ENCODE measurements around the gene SEMA3B. TPM values are rescaled to one million over a fixed set of nuclear protein-coding genes. Genes with fewer than 3 reads are reported as not detected.
A peak's percentile ranks its signal among the peaks of the same experiment; 100 is the strongest.
"Not testable (repeated sequence)": the region's sequence is repeated elsewhere in the genome, so short reads cannot be mapped to it uniquely, and the experiment has no call there.

The SEMA3B gene
- polyA plus RNA-seq, 3 donors: 69.5 to 169 (median 95.4) TPM

DNA sequence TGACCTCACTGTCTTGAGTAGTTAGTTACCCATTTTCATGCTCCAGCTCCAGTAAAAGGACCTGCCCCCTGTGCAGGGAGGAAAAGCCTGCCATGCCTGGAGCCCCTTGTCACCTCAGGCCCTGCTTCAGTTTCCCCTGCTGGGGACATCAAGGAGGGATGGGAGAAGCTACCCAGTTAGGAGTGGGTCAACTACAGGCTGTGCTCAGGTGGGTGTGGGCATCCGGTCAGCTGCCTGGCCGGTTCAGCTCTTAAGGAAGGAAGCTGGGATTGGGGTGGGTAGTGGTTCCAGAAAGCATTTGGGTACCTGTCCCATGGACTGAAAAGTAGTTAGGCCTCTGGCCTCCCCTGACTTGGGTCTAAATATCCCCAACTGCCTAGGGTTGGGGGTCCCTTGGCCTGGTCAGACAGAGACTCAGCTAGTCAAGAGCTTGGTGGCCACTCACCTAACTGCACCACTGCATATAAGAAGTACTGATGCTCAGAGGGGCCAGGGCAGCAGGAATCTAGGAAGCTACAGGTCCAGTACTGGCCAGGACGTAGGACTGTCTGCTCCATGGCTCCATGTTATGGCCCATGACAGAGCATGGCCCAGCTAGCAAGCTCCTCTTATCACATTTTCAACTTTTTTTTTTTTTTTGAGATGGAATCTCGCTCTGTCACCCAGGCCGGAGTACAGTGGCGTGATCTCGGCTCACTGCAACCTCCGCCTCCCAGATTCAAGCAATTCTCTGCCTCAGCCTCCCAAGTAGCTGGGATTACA lies 10.5 kb downstream of the SEMA3B start:
- DNase-seq (ENCODE audit: extremely low read depth in 1 of 11, low read depth in 9 of 11, low spot score in 4 of 11): no peak

DNA sequence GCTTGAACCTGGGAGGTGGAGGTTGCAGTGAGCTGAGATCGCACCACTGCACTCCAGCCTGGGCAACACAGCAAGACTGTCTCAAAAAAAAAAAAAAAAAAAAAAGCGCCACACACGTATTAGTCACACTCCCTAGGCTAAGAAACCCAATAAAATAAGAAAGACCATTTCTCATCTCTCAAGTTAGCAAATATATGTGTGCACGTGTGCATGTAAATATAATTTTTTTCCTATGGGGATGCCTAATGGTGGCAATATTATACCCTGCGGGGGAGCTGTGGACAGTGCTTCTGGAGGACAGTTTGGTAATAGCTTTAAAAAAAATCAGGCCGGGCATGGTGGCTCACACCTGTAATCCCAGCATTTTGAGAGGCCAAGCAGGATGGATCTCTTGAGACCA lies 15.2 kb downstream of the SEMA3B start:
- not testable (repeated sequence) for DNase-seq (ENCODE audit: extremely low read depth in 1 of 11, low read depth in 9 of 11, low spot score in 4 of 11)

DNA sequence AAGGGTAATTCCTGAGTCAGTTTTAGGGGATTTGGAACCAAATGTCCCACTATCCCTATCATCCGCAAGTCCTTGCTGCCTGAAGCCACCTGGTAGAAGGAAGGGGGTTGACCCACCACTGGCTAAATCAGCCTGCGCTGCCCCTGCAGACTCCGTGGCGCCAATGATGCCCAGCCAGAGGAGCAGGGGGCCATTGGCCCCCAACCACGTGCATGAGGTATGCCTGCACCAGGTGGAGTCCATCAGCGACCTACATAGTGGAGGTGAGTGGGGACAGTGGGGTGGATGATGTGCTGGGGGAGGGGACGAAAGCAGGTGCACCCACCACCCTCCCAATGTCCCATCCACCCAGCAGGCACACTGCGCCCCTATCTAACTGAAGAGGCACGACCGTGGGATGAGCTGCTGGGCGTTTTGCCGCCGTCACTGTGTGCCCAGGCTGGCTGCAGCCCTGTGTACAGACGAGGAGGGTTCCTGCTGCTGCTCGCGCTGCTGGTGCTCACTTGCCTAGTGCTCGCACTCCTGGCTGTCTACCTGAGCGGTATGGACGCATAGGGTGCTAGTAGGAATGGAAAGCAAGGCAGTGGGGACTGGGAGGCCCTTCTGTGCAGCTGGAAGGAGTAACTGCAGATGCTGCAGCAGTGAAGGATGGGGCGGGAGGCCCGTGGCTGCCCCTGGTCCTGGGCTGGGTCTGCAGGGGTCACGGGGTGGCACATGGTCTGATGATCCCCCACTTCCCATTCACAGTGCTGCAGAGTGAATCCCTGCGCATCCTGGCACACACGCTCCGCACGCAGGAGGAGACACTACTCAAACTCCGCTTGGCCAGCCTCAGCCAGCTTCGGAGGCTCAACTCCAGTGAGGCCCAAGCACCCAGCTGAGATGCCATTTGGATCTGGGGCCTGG lies 17.6 kb downstream of the SEMA3B start:
- DNase-seq (ENCODE audit: extremely low read depth in 1 of 11, low read depth in 9 of 11, low spot score in 4 of 11): no peak

DNA sequence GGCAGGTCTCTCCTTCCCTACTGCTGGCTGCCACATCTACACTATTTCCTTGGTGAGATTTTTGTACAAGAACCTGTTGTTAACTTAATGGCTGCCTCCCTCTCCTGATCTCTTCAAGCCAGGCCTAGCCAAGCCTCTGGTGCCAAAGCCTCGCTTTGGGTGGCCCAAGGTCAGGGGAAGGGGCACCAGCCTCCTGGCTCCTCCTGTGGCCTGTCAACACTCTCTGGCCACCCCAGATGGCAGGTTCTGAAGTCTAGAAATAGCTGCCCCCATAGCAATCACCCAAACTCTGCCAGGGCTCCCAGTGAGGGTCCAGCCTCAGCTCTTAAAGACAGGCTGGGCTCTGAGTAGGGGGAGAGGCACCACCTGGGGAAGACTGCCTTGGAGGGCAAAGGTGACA lies 18.3 kb downstream of the SEMA3B start:
- no peak for DNase-seq (ENCODE audit: extremely low read depth in 1 of 11, low read depth in 9 of 11, low spot score in 4 of 11)

DNA sequence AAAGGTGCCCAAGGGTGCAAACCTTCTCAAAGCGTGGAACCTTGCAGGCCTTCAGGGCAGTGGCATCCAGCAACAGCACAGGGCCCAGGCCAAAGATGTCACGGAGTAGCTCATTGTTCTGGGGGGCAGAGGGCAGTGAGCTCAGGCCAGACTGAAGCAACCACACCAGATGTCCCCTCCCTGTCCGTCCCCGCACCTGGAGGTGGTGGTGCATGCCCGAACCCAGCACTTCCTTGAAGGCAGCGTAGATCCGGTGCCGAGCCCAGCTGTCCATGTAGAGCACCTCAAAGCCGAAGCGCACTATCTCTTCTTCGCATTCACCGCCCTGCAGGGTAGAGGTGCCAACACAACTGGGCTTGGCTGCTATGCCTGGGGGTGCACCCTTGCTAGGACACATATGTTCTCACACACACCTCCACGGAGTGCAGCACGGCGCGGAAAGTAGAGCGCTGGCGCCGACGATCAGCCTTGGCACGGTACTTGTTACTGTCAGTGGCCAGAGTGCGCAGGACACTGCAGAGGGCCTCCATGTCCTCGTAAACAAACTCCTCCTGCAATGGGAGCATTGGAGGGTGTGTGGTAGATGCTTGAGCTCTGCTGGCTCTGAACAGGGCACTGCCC lies 19.6 kb downstream of the SEMA3B start:
- no peak for DNase-seq (ENCODE audit: extremely low read depth in 1 of 11, low read depth in 9 of 11, low spot score in 4 of 11)

DNA sequence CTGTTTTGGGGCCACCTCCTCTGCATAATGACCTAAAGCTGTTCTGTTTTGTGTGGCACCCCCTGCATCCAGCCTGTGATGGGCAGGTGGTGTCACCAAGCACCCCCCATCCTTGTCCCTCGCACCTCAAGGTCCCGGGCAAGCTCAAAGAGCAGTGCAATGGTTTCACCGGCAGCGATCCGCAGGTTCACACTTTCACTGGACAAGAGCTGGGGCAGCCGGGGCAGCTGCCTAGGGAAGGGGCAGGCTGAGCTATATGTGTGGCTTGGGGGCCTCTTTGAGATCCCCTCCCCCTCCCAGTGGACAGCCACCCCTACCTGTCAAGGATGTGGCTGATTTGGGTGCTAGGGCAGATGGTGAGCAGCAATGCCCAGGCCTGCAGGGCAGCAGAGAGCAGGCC lies 20.2 kb downstream of the SEMA3B start:
- no peak for DNase-seq (ENCODE audit: extremely low read depth in 1 of 11, low read depth in 9 of 11, low spot score in 4 of 11)

DNA sequence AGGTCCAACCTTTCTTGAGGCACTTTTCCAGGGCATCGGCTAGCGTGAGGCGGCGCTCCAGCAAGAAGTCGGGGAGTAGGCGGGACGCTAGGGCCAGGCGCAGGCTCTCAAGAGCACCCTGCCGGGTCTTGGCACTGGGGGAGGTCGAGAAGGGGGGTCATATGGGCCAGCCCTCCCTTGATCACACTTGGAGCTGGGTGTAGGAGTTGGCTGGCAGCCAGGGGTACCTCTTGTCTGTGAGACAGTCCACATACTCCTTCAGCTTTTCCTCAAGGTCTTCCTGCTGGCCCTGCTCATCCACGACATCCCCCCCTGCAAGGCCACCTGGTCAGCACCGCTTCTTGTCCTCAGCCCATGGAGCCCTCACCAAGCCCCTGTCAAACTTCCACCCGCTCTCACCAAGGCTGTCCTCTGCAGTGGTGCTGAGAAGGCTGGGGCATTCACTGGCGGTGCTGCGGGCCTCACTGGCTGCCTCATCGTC lies 21.3 kb downstream of the SEMA3B start:
- no peak for DNase-seq (ENCODE audit: extremely low read depth in 1 of 11, low read depth in 9 of 11, low spot score in 4 of 11)

DNA sequence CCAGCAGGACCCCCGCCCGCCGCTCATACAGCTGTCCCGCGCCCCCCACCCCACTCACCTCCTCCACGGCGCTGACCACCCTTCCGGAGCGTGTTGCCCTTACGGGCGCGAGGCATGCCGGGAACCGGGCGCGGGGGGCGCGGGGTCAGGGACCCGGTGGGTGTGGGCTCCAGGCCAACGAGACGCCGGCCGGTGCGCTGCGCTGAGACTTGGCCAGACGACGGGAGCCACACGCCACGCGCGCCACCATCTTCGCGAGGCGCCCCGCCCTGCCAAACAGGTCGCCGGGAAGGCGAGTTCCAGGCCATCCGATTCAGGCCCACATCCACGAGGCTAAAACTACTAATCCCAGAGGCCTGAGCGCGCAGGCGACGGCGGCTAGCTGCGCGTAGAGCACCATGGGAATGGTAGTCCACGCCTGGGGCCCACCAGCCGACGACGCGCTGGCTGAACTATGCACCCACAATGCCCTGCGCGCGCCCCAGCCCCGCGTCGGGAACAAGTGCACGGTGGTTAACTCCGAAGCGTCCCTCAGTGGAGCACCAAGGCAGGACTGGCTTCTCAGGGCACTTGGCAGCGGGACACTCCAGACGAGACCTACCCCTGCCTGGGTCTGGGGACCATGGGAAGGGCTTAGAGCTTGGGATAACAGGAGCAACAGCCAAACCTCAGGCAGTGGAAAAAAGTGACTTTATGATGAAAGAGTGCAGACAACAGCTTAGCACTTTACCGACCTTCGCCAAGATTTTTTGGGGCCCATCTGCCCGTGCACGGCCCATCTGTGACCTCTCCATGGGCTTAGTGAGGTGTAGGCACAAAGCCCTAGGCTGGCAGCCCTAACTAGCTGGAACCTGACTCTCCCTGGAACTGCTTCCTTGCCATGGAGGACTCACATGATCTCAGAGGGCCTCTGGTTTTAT lies 23.5 kb downstream of the SEMA3B start, which contains the start of gene IFRD2:
TSS of gene IFRD2 (minus strand) at position 271 of the 920 bp plus-strand sequence. CDS start at position 116, 155 bp downstream.
- peak; percentile 81 to 97 (median 95) for DNase-seq (ENCODE audit: extremely low read depth in 1 of 11, low read depth in 9 of 11, low spot score in 4 of 11)

DNA sequence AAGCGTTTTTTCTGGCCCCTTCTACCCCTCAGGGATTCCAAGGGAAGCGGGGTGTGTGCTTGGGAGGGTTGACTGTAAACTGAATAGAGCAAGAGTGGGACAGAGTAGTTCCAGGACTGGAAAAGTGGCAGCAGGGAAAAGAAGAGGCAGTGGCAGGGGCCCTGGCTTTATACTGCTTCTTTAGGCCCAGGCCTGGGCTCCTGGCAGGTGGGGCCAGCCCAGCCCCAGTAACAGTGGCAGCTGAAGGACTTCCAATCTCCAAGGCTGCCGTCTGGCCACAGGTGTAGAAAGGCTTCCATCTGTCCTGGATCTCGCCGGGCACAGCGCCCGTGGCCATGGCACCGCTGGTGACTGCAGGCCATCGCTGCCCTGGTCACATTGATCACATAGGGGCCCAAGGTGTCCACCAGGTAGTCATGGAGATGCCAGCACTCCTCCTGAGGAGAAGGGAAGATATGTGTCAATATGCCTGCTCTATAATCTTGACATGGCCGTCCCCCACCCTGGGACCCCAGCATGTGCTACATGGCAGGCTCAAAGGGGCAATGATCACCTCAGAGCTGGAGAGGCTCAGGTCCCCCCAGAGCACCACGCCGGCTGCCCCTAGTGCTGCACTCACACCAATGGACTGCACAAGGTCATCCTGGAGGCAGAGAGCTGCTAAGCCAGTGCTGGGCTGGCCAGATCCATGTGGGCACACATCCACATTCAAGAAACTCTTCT lies 24.3 kb downstream of the SEMA3B start:
- DNase-seq (ENCODE audit: extremely low read depth in 1 of 11, low read depth in 9 of 11, low spot score in 4 of 11): no peak

DNA sequence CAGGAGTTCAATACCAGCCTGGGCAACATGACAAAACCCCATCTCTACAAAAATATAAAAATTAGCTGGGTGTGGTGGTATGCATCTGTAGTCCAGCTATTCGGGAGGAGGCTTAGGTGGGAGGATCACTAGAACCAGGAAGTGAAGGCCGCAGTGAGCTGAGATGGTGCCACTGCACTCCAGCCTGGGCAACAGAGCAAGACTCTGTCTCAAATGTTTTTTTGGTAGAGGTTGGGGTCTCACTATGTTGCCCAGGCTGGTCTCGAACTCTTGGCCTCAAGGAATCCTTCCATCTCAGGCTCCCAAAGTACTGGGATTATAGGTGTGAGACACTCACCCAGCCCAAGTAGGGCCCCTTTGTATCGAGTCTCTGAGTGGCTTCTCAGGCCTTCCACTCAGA lies 25.1 kb downstream of the SEMA3B start:
- no peak for DNase-seq (ENCODE audit: extremely low read depth in 1 of 11, low read depth in 9 of 11, low spot score in 4 of 11)

DNA sequence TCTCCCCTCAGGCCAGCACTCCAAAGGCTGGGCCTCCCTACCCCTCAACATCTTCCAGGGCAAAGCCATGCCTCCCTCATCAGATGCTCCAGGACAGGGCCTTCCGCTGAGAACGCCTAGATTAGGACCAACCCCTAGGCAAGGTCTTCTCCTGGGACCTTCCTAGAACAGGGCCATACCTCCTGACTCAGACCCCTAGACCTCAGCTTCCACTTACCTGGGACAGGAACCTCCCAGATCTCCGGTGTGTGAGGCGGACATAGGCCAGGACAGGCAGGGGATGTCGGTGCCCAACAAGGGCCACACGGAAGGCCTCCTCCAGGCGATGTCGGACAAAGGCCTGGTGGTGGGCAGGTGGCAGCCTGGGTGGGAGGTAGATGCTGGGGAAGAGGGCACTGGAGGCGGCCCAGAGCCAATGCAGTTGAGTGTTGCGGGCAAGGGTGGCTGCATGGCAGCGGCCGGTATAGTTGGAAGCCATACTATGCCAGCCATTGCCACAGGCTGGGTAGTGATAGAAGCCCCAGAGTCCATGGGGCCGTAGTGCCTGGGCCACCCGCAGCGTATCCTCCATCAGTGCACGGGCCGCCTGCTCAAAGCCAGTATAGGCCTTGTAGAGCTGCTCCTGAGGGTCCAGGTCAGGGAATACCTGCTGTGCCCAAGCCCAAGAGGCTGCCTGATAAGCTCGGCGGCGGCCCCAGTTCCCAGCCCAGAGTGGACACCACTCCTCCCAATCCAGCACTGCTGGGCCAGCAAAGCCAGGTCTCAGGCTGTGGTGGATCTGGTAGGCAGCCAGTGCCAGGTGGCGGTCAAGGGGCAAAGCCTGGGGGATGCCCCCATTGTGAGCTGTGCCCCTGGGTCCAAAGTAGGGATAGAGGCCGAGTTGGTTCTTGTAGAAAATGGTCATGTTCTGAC lies 25.8 kb downstream of the SEMA3B start:
- no peak for DNase-seq (ENCODE audit: extremely low read depth in 1 of 11, low read depth in 9 of 11, low spot score in 4 of 11)

DNA sequence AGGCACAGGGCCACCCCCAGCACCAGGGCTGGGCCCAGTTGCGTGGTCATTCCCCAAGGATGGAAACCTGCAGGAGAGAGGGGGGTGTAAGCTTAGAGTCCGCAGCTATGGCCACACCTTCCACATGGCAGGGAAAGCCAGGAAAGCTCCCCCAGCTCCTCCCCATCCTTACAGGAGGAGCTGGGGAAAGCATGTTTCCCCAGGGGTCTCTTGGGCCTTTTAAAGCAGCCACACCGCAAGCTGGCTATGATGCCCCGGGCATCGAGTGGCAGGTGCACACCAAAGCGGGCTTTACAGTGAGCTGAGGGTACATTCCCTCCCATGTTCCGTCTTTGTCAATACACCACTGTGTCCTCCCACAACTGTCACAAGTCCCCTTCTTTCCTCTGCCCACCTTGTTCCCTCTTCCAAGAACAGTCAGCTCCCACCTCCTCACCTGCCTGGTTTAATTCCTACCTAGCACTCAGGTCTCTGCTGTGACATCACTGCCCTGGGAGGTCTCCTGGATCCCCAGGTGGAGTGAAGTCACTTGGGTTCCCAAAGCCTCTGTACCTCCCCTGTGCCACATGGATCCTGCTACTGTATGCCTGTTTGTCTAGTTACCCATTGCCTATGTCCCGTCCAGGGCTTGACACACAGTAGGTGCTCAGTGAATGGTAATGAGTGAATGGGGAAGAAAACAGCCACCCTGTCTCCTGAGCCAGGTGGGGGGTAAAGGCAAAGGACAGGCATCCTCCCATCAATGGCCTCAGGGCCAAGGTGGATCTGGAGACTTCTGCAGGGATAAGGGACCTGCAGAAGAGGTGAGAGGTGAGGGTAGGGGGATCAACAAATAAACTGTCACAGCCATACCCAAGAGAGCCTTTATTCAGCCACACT lies 26.8 kb downstream of the SEMA3B start:
- DNase-seq (ENCODE audit: extremely low read depth in 1 of 11, low read depth in 9 of 11, low spot score in 4 of 11): no peak

DNA sequence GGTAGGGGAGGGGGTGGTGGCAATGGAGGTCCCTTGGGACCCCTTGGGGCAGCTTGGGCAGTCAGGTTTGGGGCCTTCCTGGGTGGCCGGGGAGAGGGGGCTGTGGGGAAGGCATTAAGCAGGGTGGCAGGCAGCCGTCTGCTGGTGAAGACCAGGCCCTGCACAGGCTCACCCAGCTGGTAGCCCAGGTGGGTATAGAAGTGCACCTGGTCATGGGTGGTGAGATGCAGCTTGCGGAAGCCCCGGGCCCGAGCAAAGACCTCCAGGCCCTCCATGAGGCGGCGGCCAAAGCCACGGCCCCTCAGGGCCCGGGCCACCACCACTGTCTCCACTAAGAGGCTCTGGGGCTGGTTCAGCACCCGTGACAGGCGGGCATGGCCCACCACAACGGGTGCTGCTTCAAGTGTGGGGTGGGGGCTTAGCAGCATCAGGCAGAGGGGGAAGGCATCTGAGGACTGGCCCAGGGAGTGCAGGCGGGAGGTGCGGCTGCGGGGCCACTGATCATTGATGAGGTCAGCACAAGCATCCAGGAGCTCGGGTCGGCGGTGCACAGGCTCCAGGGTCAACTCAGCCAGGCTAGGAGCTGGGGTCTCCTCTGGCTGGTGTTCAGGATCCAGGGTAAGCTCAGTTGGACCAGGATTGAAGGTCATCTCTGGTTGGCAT lies 27.9 kb downstream of the SEMA3B start:
- DNase-seq (ENCODE audit: extremely low read depth in 1 of 11, low read depth in 9 of 11, low spot score in 4 of 11): no peak

DNA sequence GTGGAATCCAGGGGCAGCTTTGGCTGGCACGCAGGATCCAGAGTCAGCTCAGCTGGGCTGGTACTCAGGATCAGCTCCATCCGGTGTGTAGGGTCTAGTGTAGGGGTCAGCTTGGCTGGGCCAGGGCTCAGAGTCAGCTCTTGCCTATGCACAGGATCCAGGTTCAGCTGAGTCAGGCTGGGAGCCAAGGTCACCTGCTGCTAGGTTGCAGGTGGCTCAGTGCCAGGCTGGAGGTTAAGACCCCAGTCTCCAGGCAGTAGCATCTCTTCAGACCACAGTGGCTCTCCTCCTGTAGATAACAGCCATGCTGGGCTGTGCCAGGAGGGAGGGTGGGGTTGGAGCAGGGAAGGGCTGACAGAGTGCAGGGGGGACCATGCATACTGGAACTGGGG lies 28.4 kb downstream of the SEMA3B start:
- DNase-seq (ENCODE audit: extremely low read depth in 1 of 11, low read depth in 9 of 11, low spot score in 4 of 11): no peak

DNA sequence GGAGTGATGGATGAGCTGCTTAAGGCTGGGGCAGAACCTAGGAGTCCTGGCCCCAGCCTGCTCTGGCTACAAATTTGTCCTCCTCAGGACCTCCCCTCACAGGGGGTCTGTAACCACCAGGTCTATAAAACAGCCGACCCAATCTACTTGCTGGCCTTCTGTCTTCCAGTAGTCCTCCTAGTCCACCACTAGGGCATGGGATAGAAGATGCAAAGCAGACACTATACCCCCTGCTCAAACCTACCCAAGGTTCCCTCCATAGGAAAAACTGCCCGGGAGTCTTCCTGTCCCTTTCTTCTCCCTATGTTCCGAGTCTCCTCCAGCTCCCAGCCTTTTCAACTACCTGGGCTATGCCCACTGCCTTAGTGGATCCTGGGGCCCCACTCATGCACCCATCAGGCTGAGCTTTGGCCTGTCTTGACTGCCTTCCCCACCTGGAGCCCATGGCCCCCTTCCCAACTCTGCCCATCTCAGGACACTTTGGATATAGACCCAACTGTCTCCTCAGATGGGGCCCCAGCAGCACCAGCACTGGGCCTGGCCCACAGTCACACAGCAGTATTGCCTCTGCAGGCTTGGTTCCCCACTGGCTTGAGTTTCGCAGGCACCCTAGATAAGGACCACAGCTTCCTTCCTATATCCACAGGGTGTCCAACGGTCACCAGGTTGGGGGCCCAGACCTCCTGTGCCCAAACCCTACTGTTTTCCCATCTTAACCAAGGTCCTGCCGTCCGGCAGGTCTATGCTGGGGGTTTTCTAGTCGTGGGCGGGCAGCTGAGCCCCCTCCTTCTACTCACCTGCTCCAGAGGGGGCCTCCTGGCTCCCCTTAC lies 29.2 kb downstream of the SEMA3B start:
- no peak for DNase-seq (ENCODE audit: extremely low read depth in 1 of 11, low read depth in 9 of 11, low spot score in 4 of 11)

Data from renal cortex interstitium (tissue), 11 donors.